H1 (cell line): ENCODE data around the gene SLC2A2. TPM values are rescaled to one million over a fixed set of nuclear protein-coding genes. Genes with fewer than 3 reads are reported as not detected.

ENCODE experiments used
- CHD1 ChIP-seq: IDR thresholded peaks from 2 replicates; pipeline ENCODE4 v1.6.1; 2012; ENCODE audit warnings: low read depth, low read length, improper control_type of control experiment
- EGR1 ChIP-seq: IDR thresholded peaks from 2 replicates; pipeline ENCODE4 v1.6.1; 2011; ENCODE audit warnings: low read depth, low read length, borderline replicate concordance
- EZH2 ChIP-seq: fragments of 200-600 bp; sonication (generic); IDR thresholded peaks from 2 replicates; pipeline ENCODE4 v1.7.1; 2012; ENCODE audit warnings: low read depth, mild to moderate bottlenecking, moderate library complexity, low read length, inconsistent platforms; ENCODE audit not compliant: severe bottlenecking
- HDAC6 ChIP-seq: IDR thresholded peaks from one replicate; pipeline ENCODE4 v1.7.1; 2012; ENCODE audit warnings: low read depth, mild to moderate bottlenecking, inconsistent platforms, low read length, moderate library complexity
- JUN ChIP-seq: IDR thresholded peaks from 2 replicates; pipeline ENCODE4 v1.6.1; 2011; ENCODE audit warnings: low read depth, mild to moderate bottlenecking, improper control_type of control experiment, low read length
- NANOG ChIP-seq: IDR thresholded peaks from 2 replicates; pipeline ENCODE4 v1.6.1; 2011; ENCODE audit warnings: low read length, low read depth, mild to moderate bottlenecking, inconsistent platforms; ENCODE audit not compliant: insufficient read depth, poor library complexity, severe bottlenecking
- PHF8 ChIP-seq: fragments of 200-600 bp; sonication (generic); conservative IDR thresholded peaks from 2 replicates; pipeline ENCODE4 v1.7.1; 2012; ENCODE audit warnings: low read depth, mild to moderate bottlenecking, inconsistent platforms, low read length, moderate library complexity
- POLR2A ChIP-seq, 2 experiments: IDR thresholded peaks; 1 replicate in 1 of 2; 2 replicates in 1 of 2; pipeline ENCODE4 v1.6.1; 2011; ENCODE audit warnings: low read depth in 2 of 2, low read length in 2 of 2, mild to moderate bottlenecking in 2 of 2; ENCODE audit errors: control extremely low read depth in 1 of 2
- SP1 ChIP-seq: IDR thresholded peaks from 2 replicates; pipeline ENCODE4 v1.6.1; 2011; ENCODE audit warnings: low read depth, low read length
- SP4 ChIP-seq: IDR thresholded peaks from 2 replicates; pipeline ENCODE4 v1.6.1; 2012; ENCODE audit warnings: low read length, inconsistent platforms
- TBP ChIP-seq: IDR thresholded peaks from 2 replicates; pipeline ENCODE4 v1.6.1; 2011; ENCODE audit warnings: low read depth, low read length, improper control_type of control experiment
- YY1 ChIP-seq: IDR thresholded peaks from 2 replicates; pipeline ENCODE4 v1.6.1; 2011; ENCODE audit warnings: low read depth, mild to moderate bottlenecking, low read length
- polyA plus RNA-seq, 7 experiments: library from polyadenylated mRNA; depleted of rRNA in 3 of 7; stranded (reverse) in 5 of 7; unstranded in 2 of 7; fragments of >200 nt in 5 of 7; fragments of 200-250 nt in 2 of 7; gene quantifications; 1 replicate in 5 of 7; 2 replicates in 1 of 7; 4 replicates in 1 of 7; pipeline versions ENCODE4 v1.2.1 to v1.2.3, GENCODE V29; 2011 to 2013; ENCODE audit warnings: missing spikeins in 2 of 7, mixed read lengths in 2 of 7
- total RNA-seq: library from RNA; stranded (reverse); fragmentation: NEBNext Ultra II Directional; extraction: Animal tissue kit (Norgen Biotek cat#: 25700); gene quantifications from 2 replicates; pipeline ENCODE4 v1.2.1, GENCODE V29; 2021
- TF ChIP-seq, protein P1 (sequence below): fragments of 300-600 bp; sonication (generic); IDR thresholded peaks from 2 replicates; pipeline ENCODE4 v1.7.1; 2012; ENCODE audit warnings: low read length, moderate library complexity, mild to moderate bottlenecking, inconsistent platforms; ENCODE audit not compliant: insufficient replicate concordance

SLC2A2 gene
- total and polyA plus RNA-seq, 2 of the 8 experiments (the other 6 are each of a cell fraction or from before 2014, with no cell fraction given): not detected

DNA sequence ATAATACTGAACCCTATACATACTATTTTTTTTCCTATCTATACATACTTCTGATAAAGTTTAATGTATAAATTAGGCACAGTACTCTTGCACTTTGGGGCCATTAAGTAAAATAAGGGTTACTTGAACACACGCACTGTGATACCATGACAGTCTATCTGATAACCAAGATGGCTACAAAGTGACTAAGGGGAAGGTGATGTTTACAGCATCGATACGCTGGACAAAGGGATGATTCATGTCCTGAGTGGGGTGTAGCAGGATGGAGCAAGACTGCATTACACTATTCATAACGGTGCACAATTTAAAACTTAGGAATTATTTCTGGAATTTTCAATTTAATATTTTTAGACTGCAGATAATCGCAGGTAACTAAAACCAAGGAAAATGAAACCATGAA, 30.0 kb upstream of the SLC2A2 start (continued):
- TF ChIP-seq, protein P1, sequence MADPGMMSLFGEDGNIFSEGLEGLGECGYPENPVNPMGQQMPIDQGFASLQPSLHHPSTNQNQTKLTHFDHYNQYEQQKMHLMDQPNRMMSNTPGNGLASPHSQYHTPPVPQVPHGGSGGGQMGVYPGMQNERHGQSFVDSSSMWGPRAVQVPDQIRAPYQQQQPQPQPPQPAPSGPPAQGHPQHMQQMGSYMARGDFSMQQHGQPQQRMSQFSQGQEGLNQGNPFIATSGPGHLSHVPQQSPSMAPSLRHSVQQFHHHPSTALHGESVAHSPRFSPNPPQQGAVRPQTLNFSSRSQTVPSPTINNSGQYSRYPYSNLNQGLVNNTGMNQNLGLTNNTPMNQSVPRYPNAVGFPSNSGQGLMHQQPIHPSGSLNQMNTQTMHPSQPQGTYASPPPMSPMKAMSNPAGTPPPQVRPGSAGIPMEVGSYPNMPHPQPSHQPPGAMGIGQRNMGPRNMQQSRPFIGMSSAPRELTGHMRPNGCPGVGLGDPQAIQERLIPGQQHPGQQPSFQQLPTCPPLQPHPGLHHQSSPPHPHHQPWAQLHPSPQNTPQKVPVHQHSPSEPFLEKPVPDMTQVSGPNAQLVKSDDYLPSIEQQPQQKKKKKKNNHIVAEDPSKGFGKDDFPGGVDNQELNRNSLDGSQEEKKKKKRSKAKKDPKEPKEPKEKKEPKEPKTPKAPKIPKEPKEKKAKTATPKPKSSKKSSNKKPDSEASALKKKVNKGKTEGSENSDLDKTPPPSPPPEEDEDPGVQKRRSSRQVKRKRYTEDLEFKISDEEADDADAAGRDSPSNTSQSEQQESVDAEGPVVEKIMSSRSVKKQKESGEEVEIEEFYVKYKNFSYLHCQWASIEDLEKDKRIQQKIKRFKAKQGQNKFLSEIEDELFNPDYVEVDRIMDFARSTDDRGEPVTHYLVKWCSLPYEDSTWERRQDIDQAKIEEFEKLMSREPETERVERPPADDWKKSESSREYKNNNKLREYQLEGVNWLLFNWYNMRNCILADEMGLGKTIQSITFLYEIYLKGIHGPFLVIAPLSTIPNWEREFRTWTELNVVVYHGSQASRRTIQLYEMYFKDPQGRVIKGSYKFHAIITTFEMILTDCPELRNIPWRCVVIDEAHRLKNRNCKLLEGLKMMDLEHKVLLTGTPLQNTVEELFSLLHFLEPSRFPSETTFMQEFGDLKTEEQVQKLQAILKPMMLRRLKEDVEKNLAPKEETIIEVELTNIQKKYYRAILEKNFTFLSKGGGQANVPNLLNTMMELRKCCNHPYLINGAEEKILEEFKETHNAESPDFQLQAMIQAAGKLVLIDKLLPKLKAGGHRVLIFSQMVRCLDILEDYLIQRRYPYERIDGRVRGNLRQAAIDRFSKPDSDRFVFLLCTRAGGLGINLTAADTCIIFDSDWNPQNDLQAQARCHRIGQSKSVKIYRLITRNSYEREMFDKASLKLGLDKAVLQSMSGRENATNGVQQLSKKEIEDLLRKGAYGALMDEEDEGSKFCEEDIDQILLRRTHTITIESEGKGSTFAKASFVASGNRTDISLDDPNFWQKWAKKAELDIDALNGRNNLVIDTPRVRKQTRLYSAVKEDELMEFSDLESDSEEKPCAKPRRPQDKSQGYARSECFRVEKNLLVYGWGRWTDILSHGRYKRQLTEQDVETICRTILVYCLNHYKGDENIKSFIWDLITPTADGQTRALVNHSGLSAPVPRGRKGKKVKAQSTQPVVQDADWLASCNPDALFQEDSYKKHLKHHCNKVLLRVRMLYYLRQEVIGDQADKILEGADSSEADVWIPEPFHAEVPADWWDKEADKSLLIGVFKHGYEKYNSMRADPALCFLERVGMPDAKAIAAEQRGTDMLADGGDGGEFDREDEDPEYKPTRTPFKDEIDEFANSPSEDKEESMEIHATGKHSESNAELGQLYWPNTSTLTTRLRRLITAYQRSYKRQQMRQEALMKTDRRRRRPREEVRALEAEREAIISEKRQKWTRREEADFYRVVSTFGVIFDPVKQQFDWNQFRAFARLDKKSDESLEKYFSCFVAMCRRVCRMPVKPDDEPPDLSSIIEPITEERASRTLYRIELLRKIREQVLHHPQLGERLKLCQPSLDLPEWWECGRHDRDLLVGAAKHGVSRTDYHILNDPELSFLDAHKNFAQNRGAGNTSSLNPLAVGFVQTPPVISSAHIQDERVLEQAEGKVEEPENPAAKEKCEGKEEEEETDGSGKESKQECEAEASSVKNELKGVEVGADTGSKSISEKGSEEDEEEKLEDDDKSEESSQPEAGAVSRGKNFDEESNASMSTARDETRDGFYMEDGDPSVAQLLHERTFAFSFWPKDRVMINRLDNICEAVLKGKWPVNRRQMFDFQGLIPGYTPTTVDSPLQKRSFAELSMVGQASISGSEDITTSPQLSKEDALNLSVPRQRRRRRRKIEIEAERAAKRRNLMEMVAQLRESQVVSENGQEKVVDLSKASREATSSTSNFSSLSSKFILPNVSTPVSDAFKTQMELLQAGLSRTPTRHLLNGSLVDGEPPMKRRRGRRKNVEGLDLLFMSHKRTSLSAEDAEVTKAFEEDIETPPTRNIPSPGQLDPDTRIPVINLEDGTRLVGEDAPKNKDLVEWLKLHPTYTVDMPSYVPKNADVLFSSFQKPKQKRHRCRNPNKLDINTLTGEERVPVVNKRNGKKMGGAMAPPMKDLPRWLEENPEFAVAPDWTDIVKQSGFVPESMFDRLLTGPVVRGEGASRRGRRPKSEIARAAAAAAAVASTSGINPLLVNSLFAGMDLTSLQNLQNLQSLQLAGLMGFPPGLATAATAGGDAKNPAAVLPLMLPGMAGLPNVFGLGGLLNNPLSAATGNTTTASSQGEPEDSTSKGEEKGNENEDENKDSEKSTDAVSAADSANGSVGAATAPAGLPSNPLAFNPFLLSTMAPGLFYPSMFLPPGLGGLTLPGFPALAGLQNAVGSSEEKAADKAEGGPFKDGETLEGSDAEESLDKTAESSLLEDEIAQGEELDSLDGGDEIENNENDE: no peak
- TF ChIP-seq NANOG (no peak), CHD1 (no peak), HDAC6 (no peak), POLR2A (IDR thresholded peaks at IDR 0.05; ENCODE audit: control extremely low read depth in 1 of 2, low read depth in 2 of 2, low read length in 2 of 2) (no peak), SP4 (no peak), SP1 (no peak), JUN (no peak), EGR1 (no peak), YY1 (no peak), EZH2 (no peak), TBP (no peak), PHF8 (no peak)
